Nasal cavity respiratory epithelium epithelial cell of viscerocranial mucosa (primary cell): ENCODE data around the gene POGLUT3. TPM values are rescaled to one million over a fixed set of nuclear protein-coding genes. Genes with fewer than 3 reads are reported as not detected.

Experiments used
- total RNA-seq: library from RNA; depleted of rRNA; stranded (reverse); fragments of >200 nt; gene quantifications from 2 replicates; pipeline ENCODE4 v1.2.3, GENCODE V29; 2014

POGLUT3 gene, protein sequence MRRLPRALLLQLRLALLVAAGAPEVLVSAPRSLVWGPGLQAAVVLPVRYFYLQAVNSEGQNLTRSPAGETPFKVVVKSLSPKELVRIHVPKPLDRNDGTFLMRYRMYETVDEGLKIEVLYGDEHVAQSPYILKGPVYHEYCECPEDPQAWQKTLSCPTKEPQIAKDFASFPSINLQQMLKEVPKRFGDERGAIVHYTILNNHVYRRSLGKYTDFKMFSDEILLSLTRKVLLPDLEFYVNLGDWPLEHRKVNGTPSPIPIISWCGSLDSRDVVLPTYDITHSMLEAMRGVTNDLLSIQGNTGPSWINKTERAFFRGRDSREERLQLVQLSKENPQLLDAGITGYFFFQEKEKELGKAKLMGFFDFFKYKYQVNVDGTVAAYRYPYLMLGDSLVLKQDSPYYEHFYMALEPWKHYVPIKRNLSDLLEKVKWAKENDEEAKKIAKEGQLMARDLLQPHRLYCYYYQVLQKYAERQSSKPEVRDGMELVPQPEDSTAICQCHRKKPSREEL
- total RNA-seq = 4.4 and 17.9 TPM in 2 replicates

DNA sequence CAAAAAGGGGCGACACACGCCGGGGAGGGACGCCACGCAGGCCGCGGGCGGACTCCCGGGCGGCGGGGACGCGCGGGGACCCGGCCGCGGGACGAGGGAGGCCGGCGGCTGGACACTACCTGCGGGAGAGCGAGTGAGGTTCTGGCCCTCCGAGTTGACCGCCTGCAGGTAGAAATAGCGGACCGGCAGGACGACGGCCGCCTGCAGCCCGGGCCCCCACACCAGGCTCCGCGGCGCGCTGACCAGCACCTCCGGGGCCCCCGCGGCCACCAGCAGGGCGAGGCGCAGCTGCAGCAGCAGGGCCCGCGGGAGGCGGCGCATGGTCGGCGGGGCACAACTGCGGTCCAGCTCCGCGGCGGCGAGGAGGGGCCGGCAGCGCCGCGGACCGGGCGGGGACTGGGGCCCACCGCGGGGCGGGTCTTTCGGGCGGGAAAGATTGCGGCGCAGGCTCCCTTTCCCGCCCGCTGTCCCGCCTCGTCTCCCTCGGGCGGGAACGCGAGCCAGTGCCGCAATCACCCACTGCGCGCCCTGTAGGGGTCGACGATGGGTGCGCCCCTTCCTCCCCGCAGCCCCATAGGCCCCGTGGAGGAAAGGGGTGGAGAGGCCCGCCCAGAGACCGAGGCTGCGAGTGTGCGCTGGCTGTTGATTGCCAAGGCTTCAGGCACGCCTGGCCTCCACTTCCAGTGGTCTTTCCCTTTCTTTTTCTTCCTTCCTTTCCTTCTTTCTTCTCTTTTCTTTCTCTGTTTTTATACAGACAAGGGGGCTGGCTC, at the start of gene POGLUT3:
Gene POGLUT3 (minus strand): TSS at position 339 of the 770 bp plus-strand sequence. CDS start 18 bp downstream, at position 321.

DNA sequence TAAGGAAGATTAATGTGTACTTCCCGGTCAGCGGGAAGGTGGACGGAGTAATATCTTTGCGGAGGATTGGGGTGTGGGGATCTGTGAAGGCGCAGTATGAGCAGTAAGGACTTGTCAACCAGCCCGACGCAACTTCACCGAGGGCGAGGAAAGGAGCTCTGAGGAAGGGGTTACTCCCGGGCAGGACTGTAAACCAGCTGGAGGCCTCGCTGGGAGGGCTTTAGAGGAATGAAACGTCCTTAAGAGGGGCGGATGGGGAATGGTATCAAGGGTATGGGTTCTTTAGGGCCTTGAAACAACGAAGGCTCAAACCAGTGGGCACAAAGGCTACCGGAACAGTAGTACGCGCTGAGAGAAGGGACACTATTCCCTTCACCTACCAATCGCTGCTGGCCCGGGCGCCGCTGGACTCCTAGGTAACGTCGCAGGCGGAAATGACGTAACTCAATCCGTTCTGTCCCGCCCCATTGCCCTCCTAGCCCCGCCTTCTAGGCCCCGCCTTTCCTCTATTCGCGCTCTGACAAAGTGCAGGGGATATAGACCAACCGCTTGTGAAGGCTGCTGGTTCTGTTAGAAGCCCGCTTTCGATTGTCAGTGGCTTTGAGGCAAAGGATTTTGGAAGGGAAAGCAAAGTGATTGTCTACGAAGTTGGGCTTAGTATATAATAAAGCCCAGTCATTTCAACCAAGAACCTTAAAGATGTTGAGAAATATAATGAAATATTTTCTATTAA, 30.9 kb downstream of the POGLUT3 start, which contains the start of gene C11orf65:
Gene C11orf65 (minus strand): TSS at position 439 of the 733 bp plus-strand sequence. CDS start 5,970 bp downstream, outside the sequence.

Other genes with a start within 250 kb of the POGLUT3 start
- gene C11orf65, start 30.9 kb downstream of the POGLUT3 start, total RNA-seq = 1.2 and 2.1 TPM in 2 replicates
- 24.3 and 27.4 TPM in 2 replicates for gene EXPH5, start 95.4 kb upstream of the POGLUT3 start, total RNA-seq
- 37.7 and 83.4 TPM in 2 replicates for gene DDX10, start 166.7 kb upstream of the POGLUT3 start, total RNA-seq